ENCODE results near the gene KCNQ1.

KCNQ1 gene

GRCh38 chr11:2594267-2594666, 149.5 kb downstream of the KCNQ1 start:
- H3K27ac ChIP-seq = no peak overlapping the region
- TF ChIP-seq, protein P1, sequence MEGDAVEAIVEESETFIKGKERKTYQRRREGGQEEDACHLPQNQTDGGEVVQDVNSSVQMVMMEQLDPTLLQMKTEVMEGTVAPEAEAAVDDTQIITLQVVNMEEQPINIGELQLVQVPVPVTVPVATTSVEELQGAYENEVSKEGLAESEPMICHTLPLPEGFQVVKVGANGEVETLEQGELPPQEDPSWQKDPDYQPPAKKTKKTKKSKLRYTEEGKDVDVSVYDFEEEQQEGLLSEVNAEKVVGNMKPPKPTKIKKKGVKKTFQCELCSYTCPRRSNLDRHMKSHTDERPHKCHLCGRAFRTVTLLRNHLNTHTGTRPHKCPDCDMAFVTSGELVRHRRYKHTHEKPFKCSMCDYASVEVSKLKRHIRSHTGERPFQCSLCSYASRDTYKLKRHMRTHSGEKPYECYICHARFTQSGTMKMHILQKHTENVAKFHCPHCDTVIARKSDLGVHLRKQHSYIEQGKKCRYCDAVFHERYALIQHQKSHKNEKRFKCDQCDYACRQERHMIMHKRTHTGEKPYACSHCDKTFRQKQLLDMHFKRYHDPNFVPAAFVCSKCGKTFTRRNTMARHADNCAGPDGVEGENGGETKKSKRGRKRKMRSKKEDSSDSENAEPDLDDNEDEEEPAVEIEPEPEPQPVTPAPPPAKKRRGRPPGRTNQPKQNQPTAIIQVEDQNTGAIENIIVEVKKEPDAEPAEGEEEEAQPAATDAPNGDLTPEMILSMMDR (conservative IDR thresholded peaks at IDR 0.05) = no peak

GRCh38 chr11:2595204-2595603, 150.4 kb downstream of the KCNQ1 start:
- TF ChIP-seq, protein P1 (conservative IDR thresholded peaks at IDR 0.05) = no peak
- H3K27ac ChIP-seq = no peak overlapping the region

- H3K27ac ChIP-seq = no peak overlapping the region
- TF ChIP-seq, protein P1 (conservative IDR thresholded peaks at IDR 0.05) = no peak
Observed at GRCh38 chr11:2599561-2600189, 154.9 kb downstream of the KCNQ1 start.

- TF ChIP-seq, protein P1 (conservative IDR thresholded peaks at IDR 0.05) = no peak
- H3K27ac ChIP-seq = no peak overlapping the region
Observed at GRCh38 chr11:2609345-2609744, 164.5 kb downstream of the KCNQ1 start.

GRCh38 chr11:2612884-2613571, 168.2 kb downstream of the KCNQ1 start:
- TF ChIP-seq, protein P1 (conservative IDR thresholded peaks at IDR 0.05) = peak; percentile 38; the same call in 1 of the 2 replicates
- peak overlapping the region; percentile 63 for H3K27ac ChIP-seq

GRCh38 chr11:2621894-2622293, 177.1 kb downstream of the KCNQ1 start:
- TF ChIP-seq, protein P1 (conservative IDR thresholded peaks at IDR 0.05) = no peak
- no peak overlapping the region for H3K27ac ChIP-seq

DNA sequence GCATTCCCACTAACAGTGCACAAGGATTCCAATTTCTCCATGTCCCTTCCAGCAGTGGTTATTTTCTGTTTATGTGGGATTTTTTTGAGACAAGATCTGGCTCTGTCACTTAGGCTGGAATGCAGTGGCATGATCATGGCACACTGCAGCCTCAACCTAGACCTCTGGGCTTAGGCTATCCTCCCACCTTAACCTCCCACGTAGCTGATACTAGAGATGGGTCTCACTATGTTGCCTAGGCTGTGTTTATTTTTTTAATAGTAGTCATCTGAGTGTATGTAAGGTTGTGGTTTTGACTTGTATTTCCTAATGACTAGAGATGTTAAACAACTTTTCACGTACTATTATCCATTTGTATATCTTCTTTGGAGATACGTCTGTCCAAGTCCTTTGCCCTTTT, 180.4 kb downstream of the KCNQ1 start:
- H3K27ac ChIP-seq = no peak overlapping the region
- TF ChIP-seq, protein P1 (conservative IDR thresholded peaks at IDR 0.05) = no peak

All from VCaP (cell line).